Posterior cingulate gyrus (tissue), 11 donors: ENCODE data around the gene DNER.
"Not testable (repeated sequence)": the region's sequence is repeated elsewhere in the genome, so short reads cannot be mapped to it uniquely, and the experiment has no call there.

Experiments
- DNase-seq, 10 donors: peaks; one replicate each; pipeline versions ENCODE4 v3.0.0 to v3.0.0-alpha.2; 2020 to 2021; ENCODE audit warnings: mixed read lengths in 3 of 10
- intact Hi-C: fragments of 100-400 bp; cut with DNase I; formaldehyde crosslinking; loops from one replicate; pipeline ENCODE4 v1.15.1; 2023

Gene DNER, protein sequence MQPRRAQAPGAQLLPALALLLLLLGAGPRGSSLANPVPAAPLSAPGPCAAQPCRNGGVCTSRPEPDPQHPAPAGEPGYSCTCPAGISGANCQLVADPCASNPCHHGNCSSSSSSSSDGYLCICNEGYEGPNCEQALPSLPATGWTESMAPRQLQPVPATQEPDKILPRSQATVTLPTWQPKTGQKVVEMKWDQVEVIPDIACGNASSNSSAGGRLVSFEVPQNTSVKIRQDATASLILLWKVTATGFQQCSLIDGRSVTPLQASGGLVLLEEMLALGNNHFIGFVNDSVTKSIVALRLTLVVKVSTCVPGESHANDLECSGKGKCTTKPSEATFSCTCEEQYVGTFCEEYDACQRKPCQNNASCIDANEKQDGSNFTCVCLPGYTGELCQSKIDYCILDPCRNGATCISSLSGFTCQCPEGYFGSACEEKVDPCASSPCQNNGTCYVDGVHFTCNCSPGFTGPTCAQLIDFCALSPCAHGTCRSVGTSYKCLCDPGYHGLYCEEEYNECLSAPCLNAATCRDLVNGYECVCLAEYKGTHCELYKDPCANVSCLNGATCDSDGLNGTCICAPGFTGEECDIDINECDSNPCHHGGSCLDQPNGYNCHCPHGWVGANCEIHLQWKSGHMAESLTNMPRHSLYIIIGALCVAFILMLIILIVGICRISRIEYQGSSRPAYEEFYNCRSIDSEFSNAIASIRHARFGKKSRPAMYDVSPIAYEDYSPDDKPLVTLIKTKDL

GRCh38 chr2:229714080-229714735 lies at the start of gene DNER:
DNER (minus strand) TSS chr2:229714555; CDS start chr2:229714423, 132 bp downstream.
- intact Hi-C loops = loop anchor here (5.0 to 10.0 kb wide), 2 partner anchors 127 to 579 kb away; no protein-coding TSS in a partner anchor
- peak; percentile 74 to 97 (median 78) for DNase-seq

- DNase-seq = no peak
- intact Hi-C loops = no loop called here
These were observed 47.3 kb upstream of the DNER start for GRCh38 chr2:229761663-229762062.

DNA sequence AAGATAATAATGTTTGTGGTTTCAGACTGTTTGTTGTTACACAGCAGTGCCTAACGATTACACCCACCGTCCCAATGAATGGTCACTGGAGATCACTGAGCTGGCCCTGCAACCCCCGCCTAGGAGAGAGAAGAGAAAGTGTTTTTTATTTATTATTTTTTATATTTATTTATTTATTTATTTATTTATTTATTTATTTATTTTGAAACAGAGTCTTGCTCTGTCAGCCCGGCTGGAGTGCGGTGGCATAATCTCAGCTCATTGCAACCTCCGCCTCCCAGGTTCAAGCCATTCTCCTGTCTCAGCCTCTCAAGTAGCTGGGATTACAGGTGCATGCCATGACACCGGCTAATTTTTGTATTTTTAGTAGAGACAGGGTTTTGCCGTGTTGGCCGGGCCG lies 43.1 kb upstream of the DNER start:
- intact Hi-C loops = not testable (repeated sequence)
- DNase-seq = peak in 1 of 10 donors; percentile 62

GRCh38 chr2:229752970-229753729 lies 38.8 kb upstream of the DNER start:
- DNase-seq = no peak
- intact Hi-C loops = no loop called here

GRCh38 chr2:229749779-229750178 lies 35.4 kb upstream of the DNER start:
- no peak for DNase-seq
- intact Hi-C loops = no loop called here

DNA sequence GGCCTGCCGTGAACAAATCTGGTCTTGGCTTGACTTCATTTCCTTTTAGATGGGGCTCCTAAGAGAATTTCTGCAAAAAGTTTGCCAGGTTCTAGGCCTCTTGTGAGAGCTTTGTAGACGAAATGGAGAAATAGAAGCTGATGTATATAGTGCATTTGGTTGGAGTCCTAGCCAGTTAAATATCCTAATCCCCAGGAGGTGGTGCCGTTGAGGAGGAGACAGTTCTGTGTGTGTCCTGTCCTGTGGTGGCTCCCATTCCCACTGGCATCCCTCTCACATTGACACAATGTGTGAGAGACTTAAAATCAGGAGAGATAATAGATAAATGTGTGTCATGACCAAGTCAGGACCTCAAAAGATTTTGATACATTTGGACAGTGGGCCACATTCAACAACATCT lies 34.6 kb upstream of the DNER start:
- intact Hi-C loops = no loop called here
- no peak for DNase-seq

- DNase-seq, intact Hi-C loops: not testable (repeated sequence)
These were observed 28.3 kb upstream of the DNER start for GRCh38 chr2:229742691-229743090.

GRCh38 chr2:229740279-229740678 lies 25.9 kb upstream of the DNER start:
- no peak for DNase-seq
- intact Hi-C loops = no loop called here

DNA sequence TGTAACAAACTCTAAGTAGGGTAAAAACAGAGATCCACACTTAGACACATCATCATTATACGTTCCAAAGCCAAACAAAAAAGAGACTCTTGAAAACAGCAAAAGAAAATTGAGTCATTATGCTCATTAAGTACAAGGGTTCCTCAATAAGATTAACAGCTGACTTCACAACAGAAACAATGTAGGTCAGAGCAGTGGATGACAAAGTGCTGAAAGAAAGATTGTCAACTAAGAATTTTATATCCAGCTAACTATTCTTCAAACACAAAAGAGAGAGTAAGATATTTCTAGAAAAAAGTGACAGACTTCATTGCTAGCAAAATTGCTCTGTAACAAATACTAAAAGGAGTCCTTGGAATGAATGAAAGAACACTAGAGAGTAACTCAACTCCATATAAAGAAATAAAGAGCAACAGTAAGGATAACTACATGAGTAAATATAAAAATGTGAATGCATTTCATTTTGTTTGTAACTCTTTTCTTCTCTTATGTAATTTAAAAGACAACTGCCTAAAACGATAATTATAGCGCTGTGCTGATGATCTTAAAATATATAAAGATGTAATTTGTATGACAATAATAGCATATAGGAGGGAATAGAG lies 23.8 kb upstream of the DNER start:
- intact Hi-C loops = no loop called here
- DNase-seq = no peak

- no peak for DNase-seq
- intact Hi-C loops = no loop called here
These were observed 20.1 kb upstream of the DNER start for GRCh38 chr2:229734410-229734809.

DNA sequence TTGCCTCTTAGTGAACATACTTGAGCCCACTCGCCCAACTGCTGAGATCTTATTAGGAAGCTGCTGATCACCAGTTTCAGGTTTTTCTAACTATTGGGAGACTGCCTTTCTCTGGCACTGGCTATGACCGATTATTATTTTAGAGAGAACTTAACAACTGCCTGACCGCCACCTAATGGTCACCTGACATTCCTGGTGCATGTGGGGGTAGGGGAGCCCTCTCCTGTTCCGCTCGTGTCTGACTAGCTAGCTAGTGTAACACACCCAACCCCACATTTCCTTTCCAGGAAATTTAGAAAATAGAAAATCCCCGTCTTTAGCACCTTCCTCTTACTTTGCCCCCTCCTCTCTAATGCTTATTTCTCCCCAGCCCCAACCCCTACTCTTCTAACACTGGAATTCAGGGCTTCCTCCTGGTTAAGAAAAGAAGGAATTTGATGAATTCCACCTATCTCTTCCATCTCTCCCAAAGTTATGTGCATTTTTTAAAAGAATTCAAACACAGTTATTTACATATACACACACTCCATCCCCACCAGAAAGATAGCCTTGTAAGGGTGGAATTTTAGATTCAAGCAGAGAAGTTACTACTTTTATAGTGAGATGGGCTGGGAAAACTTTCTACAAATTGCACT lies 19.4 kb upstream of the DNER start:
- no peak for DNase-seq
- intact Hi-C loops = no loop called here

DNA sequence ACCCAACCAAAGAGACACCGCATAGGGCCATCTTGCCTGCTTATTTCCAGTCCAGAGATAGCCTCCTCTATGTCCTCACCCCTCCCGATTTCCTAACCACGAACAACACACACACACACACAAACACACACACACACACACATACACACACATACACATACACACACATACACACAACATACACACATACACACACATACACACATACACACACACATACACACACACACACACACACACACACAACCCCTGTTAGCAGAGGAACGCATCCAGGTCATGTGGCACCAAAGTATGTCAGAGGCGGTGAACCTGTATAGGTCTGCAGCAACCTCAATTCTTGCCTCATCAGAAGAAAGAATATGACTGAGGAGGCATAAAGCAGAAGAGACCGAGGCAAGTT lies 18.5 kb upstream of the DNER start:
- no peak for DNase-seq
- intact Hi-C loops = no loop called here

GRCh38 chr2:229731916-229732315 lies 17.6 kb upstream of the DNER start:
- intact Hi-C loops = no loop called here
- DNase-seq = no peak

GRCh38 chr2:229731363-229731762 lies 17.0 kb upstream of the DNER start:
- no peak for DNase-seq
- intact Hi-C loops = no loop called here

GRCh38 chr2:229728370-229728769 lies 14.0 kb upstream of the DNER start:
- DNase-seq = no peak
- intact Hi-C loops = no loop called here

- intact Hi-C loops = no loop called here
These were observed 12.3 kb upstream of the DNER start for GRCh38 chr2:229726643-229727042.

GRCh38 chr2:229725716-229726574 lies 11.6 kb upstream of the DNER start:
- intact Hi-C loops = no loop called here
- no peak for DNase-seq

More at GRCh38 chr2:229726643-229727042, 12.3 kb upstream of the DNER start:
- DNase-seq = no peak

DNA sequence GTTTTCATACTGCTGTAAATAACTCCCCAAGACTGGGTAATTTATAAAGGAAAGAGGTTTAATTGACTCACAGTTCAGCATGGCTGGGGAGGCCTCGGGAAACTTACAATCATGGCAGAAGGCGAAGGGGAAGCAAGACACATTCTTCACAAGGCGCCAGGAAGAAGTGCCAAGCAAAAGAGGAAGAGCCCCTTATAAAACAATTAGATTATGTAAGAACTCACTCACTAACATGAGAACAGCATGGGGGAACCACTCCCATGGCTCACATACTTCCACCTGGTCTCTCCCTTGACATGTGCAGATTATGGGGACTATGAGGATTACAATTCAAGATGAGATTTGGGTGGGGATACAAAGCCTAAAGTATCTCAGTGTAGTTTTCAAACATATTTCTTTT lies 8.8 kb upstream of the DNER start:
- DNase-seq, intact Hi-C loops: not testable (repeated sequence)
